Kidney glomerular epithelial cell (primary cell): ENCODE results near the gene STK17B.

ENCODE experiments used
- DNase-seq: peaks from one replicate; lab custom pipeline; 2025; lab: John Stamatoyannopoulos, UW

STK17B gene

GRCh38 chr2:196155575-196155974 is 15.8 kb downstream of the STK17B start:
- no peak for DNase-seq

GRCh38 chr2:196153480-196153879 is 17.9 kb downstream of the STK17B start:
- DNase-seq, result no peak

- no peak for DNase-seq
These were observed 21.4 kb downstream of the STK17B start for GRCh38 chr2:196149948-196150347.

GRCh38 chr2:196148736-196149135 is 22.6 kb downstream of the STK17B start:
- DNase-seq, result no peak

GRCh38 chr2:196145256-196145655 is 26.1 kb downstream of the STK17B start:
- no peak for DNase-seq

GRCh38 chr2:196144513-196145126 is 26.8 kb downstream of the STK17B start:
- no peak for DNase-seq

GRCh38 chr2:196143730-196144131 is 27.6 kb downstream of the STK17B start:
- DNase-seq, result peak; percentile 9

- no peak for DNase-seq
These were observed 28.6 kb downstream of the STK17B start for GRCh38 chr2:196142825-196143224.

- no peak for DNase-seq
These were observed 31.2 kb downstream of the STK17B start for GRCh38 chr2:196140213-196140612.

- no peak for DNase-seq
These were observed 34.1 kb downstream of the STK17B start for GRCh38 chr2:196137271-196137670.

GRCh38 chr2:196136151-196136550 is 35.2 kb downstream of the STK17B start:
- DNase-seq, result no peak

GRCh38 chr2:196131949-196132925 is 39.1 kb downstream of the STK17B start:
- DNase-seq, result no peak

- DNase-seq, result no peak
These were observed 39.9 kb downstream of the STK17B start for GRCh38 chr2:196131384-196131937.

GRCh38 chr2:196130039-196130825 is 41.1 kb downstream of the STK17B start:
- DNase-seq, result no peak

- no peak for DNase-seq
These were observed 42.6 kb downstream of the STK17B start for GRCh38 chr2:196128749-196129148.

GRCh38 chr2:196125596-196125995 is 45.8 kb downstream of the STK17B start:
- DNase-seq, result no peak

- peak; percentile 53 for DNase-seq
These were observed 47.6 kb downstream of the STK17B start for GRCh38 chr2:196123679-196124373.

GRCh38 chr2:196119926-196120325 is 51.5 kb downstream of the STK17B start:
- DNase-seq, result no peak

- no peak for DNase-seq
These were observed 54.1 kb downstream of the STK17B start for GRCh38 chr2:196117214-196117705.

- peak; percentile 71 for DNase-seq
These were observed 58.1 kb downstream of the STK17B start for GRCh38 chr2:196113061-196113974.
